Spleen (tissue), 11 donors: ENCODE data around the gene RNF224. TPM values are rescaled to one million over a fixed set of nuclear protein-coding genes. Genes with fewer than 3 reads are reported as not detected.

ENCODE experiments used
- DNase-seq: peaks from one replicate; pipeline ENCODE4 v3.0.0-alpha.2; 2020
- H3K27ac ChIP-seq, 8 donors: fragments of 200-600 bp; sonication (generic) in 7 of 8; 1 replicate in 4 of 8; 2 replicates in 4 of 8; pipeline versions ENCODE4 v1.5.0 to v1.8.0; 2016 to 2021; ENCODE audit warnings: inconsistent platforms in 4 of 8, mild to moderate bottlenecking in 4 of 8, moderate library complexity in 1 of 8
- H3K27me3 ChIP-seq, 7 donors: fragments of 200-600 bp; sonication (generic) in 6 of 7; replicated peaks in 1 of 7; 1 replicate in 4 of 7; 2 replicates in 3 of 7; pipeline versions ENCODE4 v1.5.0 to v1.8.0; 2016 to 2021; ENCODE audit warnings: inconsistent platforms in 3 of 7, mild to moderate bottlenecking in 1 of 7
- H3K36me3 ChIP-seq, 6 donors: fragments of 200-600 bp; sonication (generic) in 5 of 6; 1 replicate in 4 of 6; 2 replicates in 2 of 6; pipeline versions ENCODE4 v1.5.0 to v1.8.0; 2016 to 2021; ENCODE audit warnings: inconsistent platforms in 2 of 6
- H3K4me1 ChIP-seq, 6 donors: fragments of 200-600 bp; sonication (generic) in 5 of 6; 1 replicate in 3 of 6; 2 replicates in 3 of 6; pipeline versions ENCODE4 v1.5.0 to v1.8.0; 2016 to 2021; ENCODE audit warnings: inconsistent platforms in 3 of 6
- H3K4me3 ChIP-seq, 8 donors: fragments of 200-600 bp; sonication (generic) in 7 of 8; 1 replicate in 4 of 8; 2 replicates in 4 of 8; pipeline versions ENCODE4 v1.5.0 to v1.8.0; 2016 to 2021; ENCODE audit warnings: inconsistent platforms in 4 of 8, mild to moderate bottlenecking in 4 of 8, moderate library complexity in 2 of 8
- H3K9me3 ChIP-seq, 8 donors: fragments of 200-600 bp; sonication (generic) in 7 of 8; 1 replicate in 4 of 8; 2 replicates in 4 of 8; pipeline versions ENCODE4 v1.5.0 to v1.8.0; 2016 to 2021; ENCODE audit warnings: inconsistent platforms in 4 of 8
- CTCF ChIP-seq, 11 experiments: fragments of 200-600 bp in 7 of 11; fragments of 450-650 bp in 4 of 11; sonication (generic) in 4 of 11; IDR thresholded peaks in 8 of 11; conservative IDR thresholded peaks in 3 of 11; 1 replicate in 7 of 11; 2 replicates in 4 of 11; pipeline versions ENCODE4 v1.4.0 to v1.8.0; 2016 to 2021; ENCODE audit warnings: antibody characterized with exemption in 11 of 11, inconsistent platforms in 4 of 11, mild to moderate bottlenecking in 1 of 11
- POLR2A ChIP-seq, 3 donors: fragments of 450-650 bp; IDR thresholded peaks; one replicate each; pipeline ENCODE4 v1.5.1; 2017; ENCODE audit warnings: antibody characterized with exemption in 3 of 3, mild to moderate bottlenecking in 1 of 3
- POLR2AphosphoS5 ChIP-seq, 3 donors: sonication (generic); formaldehyde crosslinking; IDR thresholded peaks; one replicate each; pipeline ENCODE4 v1.5.1; 2017; ENCODE audit warnings: antibody characterized with exemption in 3 of 3
- WGBS, 5 donors: extraction: QIAGEN DNeasy Blood & Tissue Kit in 3 of 5; methylation state at CpG; one replicate each; pipeline versions ENCODE4 v1.1.5 to v1.1.7; 2013 to 2018; 5-methylcytosine and 5-hydroxymethylcytosine counted together
- intact Hi-C: fragments of 100-400 bp; cut with DNase I; formaldehyde crosslinking; loops from one replicate; pipeline ENCODE4 v1.15.0; 2023; ENCODE audit warnings: low total_unique reads
- polyA plus RNA-seq, 3 donors: library from polyadenylated mRNA; stranded (reverse); fragments of 200-250 nt; gene quantifications; one replicate each; pipeline ENCODE4 v1.2.1, GENCODE V29; 2013
- total RNA-seq, 7 donors: library from RNA; depleted of rRNA in 3 of 7; stranded (reverse); fragments of >200 nt in 3 of 7; fragmentation: NEBNext Ultra II Directional in 4 of 7; extraction: Animal tissue kit (Norgen Biotek cat#: 25700) in 4 of 7; gene quantifications; one replicate each; pipeline versions ENCODE4 v1.1.0 to v1.2.1, GENCODE V29; 2016 to 2021
- donor health status: healthy with polysubstance abuse.
- donor health status: DM: no; HTN: no; CAD: no; lungs with moderate emphysema.
- donor health status: DM: no; HTN: no; CAD: no.
- donor health status: Bipolar disorder and iron deficiency.
- donor health status: healthy.
- donor health status: DM: no; HTN: no; CAD: no.
- donor health status: DM: yes; HTN: yes; CAD: no.

The RNF224 gene
- total and polyA plus RNA-seq, 10 donors = not detected

GRCh38 chr9:137211532-137211931 lies 15.8 kb upstream of the RNF224 start:
- WGBS, 5 donors = 77 to 83% (median 80%) methylated on average over 13 of the region's 13 CpGs
- no peak for TF ChIP-seq CTCF (IDR thresholded peaks at IDR 0.05 in 8 of 11, conservative IDR thresholded peaks at IDR 0.05 in 3 of 11)
- TF ChIP-seq POLR2AphosphoS5 (IDR thresholded peaks at IDR 0.05) = peak in 1 of 3 donors; percentile 14
- DNase-seq = no peak
- intact Hi-C loops = no loop called here
- no peaks in the 10 kb centered on the region for H3K9me3 ChIP-seq
- no peaks in the 10 kb centered on the region for H3K27me3 ChIP-seq
- no peak overlapping the region for H3K27ac ChIP-seq
- peaks cover 0 to 87% (median 22%) of the 10 kb centered on the region in 6 donors for H3K36me3 ChIP-seq
- H3K4me3 ChIP-seq = no peak overlapping the region
- H3K4me1 ChIP-seq = peaks cover 4 to 19% (median 11%) of the 10 kb centered on the region in 6 donors

GRCh38 chr9:137212520-137212919 lies 14.8 kb upstream of the RNF224 start:
- H3K4me1 ChIP-seq = peaks cover 0 to 19% (median 9%) of the 10 kb centered on the region in 6 donors
- peaks cover 0 to 90% (median 23%) of the 10 kb centered on the region in 6 donors for H3K36me3 ChIP-seq
- intact Hi-C loops = no loop called here
- no peaks in the 10 kb centered on the region for H3K27me3 ChIP-seq
- no peak for TF ChIP-seq CTCF (IDR thresholded peaks at IDR 0.05 in 8 of 11, conservative IDR thresholded peaks at IDR 0.05 in 3 of 11)
- peak in 1 of 3 donors; percentile 26 for TF ChIP-seq POLR2AphosphoS5 (IDR thresholded peaks at IDR 0.05)
- H3K27ac ChIP-seq = no peak overlapping the region
- DNase-seq = no peak
- H3K9me3 ChIP-seq = no peaks in the 10 kb centered on the region
- H3K4me3 ChIP-seq = no peak overlapping the region
- WGBS, 5 donors = 83 to 93% (median 88%) methylated on average over 11 to 21 of the region's 21 CpGs

- Histone ChIP-seq H3K36me3 (peaks cover 0 to 90% (median 23%) of the 10 kb centered on the region in 6 donors), H3K4me3 (no peak overlapping the region), H3K27ac (no peak overlapping the region), H3K9me3 (no peaks in the 10 kb centered on the region), H3K4me1 (peaks cover 0 to 22% (median 16%) of the 10 kb centered on the region in 6 donors), H3K27me3 (no peaks in the 10 kb centered on the region)
- no peak for TF ChIP-seq CTCF (IDR thresholded peaks at IDR 0.05 in 8 of 11, conservative IDR thresholded peaks at IDR 0.05 in 3 of 11)
- no peak for TF ChIP-seq POLR2A (IDR thresholded peaks at IDR 0.05)
- peak in 2 of 3 donors; percentile 15 to 45 for TF ChIP-seq POLR2AphosphoS5 (IDR thresholded peaks at IDR 0.05)
- 87 to 96% (median 92%) methylated on average over 31 to 49 of the region's 49 CpGs for WGBS, 5 donors
- intact Hi-C loops = no loop called here
- DNase-seq = no peak
Observed at GRCh38 chr9:137213160-137214060, 13.9 kb upstream of the RNF224 start.

GRCh38 chr9:137214620-137215019 lies 12.7 kb upstream of the RNF224 start:
- TF ChIP-seq CTCF (IDR thresholded peaks at IDR 0.05 in 8 of 11, conservative IDR thresholded peaks at IDR 0.05 in 3 of 11) (no peak), POLR2AphosphoS5 (IDR thresholded peaks at IDR 0.05) (peak in 2 of 3 donors; percentile 17 to 21)
- 91 to 97% (median 95%) methylated on average over 13 to 19 of the region's 19 CpGs for WGBS, 5 donors
- no peaks in the 10 kb centered on the region for H3K9me3 ChIP-seq
- H3K4me1 ChIP-seq = peaks cover 0 to 34% (median 18%) of the 10 kb centered on the region in 6 donors
- no peak for DNase-seq
- H3K27me3 ChIP-seq = no peaks in the 10 kb centered on the region
- no peak overlapping the region for H3K27ac ChIP-seq
- peaks cover 0 to 78% (median 23%) of the 10 kb centered on the region in 6 donors for H3K36me3 ChIP-seq
- no peak overlapping the region for H3K4me3 ChIP-seq
- intact Hi-C loops = no loop called here
